ENCODE measurements around the gene NAALADL2. TPM values are rescaled to one million over a fixed set of nuclear protein-coding genes. Genes with fewer than 3 reads are reported as not detected.
"Not testable (repeated sequence)": the region's sequence is repeated elsewhere in the genome, so short reads cannot be mapped to it uniquely, and the experiment has no call there.

NAALADL2 gene
- total RNA-seq, 4 donors from 2014 or later, result 3.8 to 20.3 (median 8.6) TPM

DNA sequence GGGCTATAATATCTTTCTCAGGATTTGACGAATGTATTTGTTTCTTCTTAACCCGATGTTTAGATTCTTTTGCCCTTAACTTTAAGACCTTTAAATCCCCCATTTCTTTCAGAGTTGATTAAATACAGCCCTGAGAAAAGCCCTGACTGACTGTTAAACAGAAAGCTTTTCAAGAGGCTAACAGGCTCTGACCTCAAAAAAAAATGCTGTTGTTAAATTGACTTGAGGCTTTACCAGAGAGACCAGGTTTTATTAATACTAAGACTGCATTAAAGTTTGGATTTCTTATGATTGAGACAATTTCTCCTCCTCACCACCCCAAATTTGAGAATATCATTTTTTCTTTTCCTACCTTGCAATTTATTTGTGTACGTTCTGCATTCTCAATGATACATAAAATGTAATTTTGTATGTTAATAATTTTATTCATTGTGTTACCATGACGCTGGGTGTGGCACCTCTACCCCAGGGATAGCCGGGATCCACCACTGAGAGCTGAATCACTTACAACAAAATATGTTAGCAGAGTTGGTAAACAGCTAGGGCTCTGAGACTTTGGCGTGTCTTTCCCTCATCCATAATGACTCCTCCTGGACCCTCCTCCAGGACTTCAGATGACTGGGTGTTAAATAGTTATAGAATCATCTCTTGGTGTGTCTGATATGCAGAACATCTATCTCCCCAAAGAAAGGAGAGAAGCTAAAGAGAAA, 753.5 kb downstream of the NAALADL2 start:
- no peaks in the 10 kb centered on the region for H3K36me3 ChIP-seq
- H3K27me3 ChIP-seq, result no peaks in the 10 kb centered on the region
- TF ChIP-seq, protein P1, sequence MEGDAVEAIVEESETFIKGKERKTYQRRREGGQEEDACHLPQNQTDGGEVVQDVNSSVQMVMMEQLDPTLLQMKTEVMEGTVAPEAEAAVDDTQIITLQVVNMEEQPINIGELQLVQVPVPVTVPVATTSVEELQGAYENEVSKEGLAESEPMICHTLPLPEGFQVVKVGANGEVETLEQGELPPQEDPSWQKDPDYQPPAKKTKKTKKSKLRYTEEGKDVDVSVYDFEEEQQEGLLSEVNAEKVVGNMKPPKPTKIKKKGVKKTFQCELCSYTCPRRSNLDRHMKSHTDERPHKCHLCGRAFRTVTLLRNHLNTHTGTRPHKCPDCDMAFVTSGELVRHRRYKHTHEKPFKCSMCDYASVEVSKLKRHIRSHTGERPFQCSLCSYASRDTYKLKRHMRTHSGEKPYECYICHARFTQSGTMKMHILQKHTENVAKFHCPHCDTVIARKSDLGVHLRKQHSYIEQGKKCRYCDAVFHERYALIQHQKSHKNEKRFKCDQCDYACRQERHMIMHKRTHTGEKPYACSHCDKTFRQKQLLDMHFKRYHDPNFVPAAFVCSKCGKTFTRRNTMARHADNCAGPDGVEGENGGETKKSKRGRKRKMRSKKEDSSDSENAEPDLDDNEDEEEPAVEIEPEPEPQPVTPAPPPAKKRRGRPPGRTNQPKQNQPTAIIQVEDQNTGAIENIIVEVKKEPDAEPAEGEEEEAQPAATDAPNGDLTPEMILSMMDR (IDR thresholded peaks at IDR 0.05), result no peak
- no peak for TF ChIP-seq EP300 (IDR thresholded peaks at IDR 0.05)
- TF ChIP-seq POLR2AphosphoS5 (IDR thresholded peaks at IDR 0.05), result no peak
- TF ChIP-seq POLR2A (IDR thresholded peaks at IDR 0.05; ENCODE audit: low read depth), result no peak
- no peak overlapping the region for H3K4me3 ChIP-seq
- H3K9me3 ChIP-seq, result no peaks in the 10 kb centered on the region
- no peaks in the 10 kb centered on the region for H3K4me1 ChIP-seq
- WGBS, result 81% methylated on average over 6 of the region's 6 CpGs
- intact Hi-C loops (cut with DNase I), result no loop called here
- H3K27ac ChIP-seq (replicated peaks in 1 of 4), result no peak overlapping the region
- DNase-seq (ENCODE audit: extremely low spot score), result no peak

DNA sequence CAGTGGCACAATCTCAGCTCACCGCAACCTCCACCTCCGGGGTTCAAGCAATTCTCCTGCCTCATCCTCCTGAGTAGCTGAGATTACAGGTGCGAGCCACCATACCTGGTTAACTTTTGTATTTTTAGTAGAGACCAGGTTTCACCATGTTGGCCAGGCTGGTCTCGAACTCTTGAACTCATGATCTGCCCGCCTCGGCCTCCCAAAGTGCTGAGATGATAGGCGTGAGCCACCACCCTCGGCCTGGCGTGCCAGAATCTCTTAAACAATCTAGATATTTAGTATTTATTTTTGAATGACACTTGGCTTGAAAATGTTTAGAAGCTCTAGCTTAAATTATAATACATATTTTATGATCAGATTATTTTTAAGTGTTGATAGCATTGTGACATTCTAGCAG, 755.0 kb downstream of the NAALADL2 start:
- H3K4me1 ChIP-seq; H3K9me3 ChIP-seq; DNase-seq (ENCODE audit: extremely low spot score); intact Hi-C loops (cut with DNase I); H3K27me3 ChIP-seq; H3K36me3 ChIP-seq; H3K4me3 ChIP-seq; H3K27ac ChIP-seq (replicated peaks in 1 of 4): not testable (repeated sequence)
- 96% methylated on average over 9 of the region's 9 CpGs for WGBS

DNA sequence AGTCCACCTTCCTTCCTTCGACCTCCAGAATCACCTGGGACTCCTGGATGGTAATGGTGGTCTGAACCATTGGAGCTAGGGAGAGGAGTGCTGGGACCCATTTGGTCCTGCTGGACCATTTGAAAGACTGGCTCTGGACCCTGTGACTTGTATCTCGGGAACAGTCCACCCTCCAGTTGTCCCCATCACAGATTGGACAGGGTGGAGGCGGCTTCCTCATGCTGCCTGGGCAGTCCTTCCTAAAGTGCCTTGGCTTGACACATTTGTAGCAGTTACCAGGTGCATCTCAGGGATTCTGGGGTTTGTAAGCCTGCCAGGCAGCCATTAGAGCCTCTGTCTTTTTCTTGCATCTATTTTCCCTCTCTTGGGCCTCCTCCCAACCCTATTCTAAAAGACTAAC, 758.1 kb downstream of the NAALADL2 start:
- WGBS, result 89% methylated on average over 3 of the region's 3 CpGs
- Histone ChIP-seq H3K4me1 (no peaks in the 10 kb centered on the region), H3K36me3 (no peaks in the 10 kb centered on the region), H3K27ac (replicated peaks in 1 of 4) (no peak overlapping the region), H3K4me3 (no peak overlapping the region), H3K27me3 (no peaks in the 10 kb centered on the region), H3K9me3 (no peaks in the 10 kb centered on the region)
- TF ChIP-seq, protein P1 (IDR thresholded peaks at IDR 0.05), result no peak
- TF ChIP-seq POLR2AphosphoS5 (IDR thresholded peaks at IDR 0.05) (no peak), EP300 (IDR thresholded peaks at IDR 0.05) (no peak), POLR2A (IDR thresholded peaks at IDR 0.05; ENCODE audit: low read depth) (no peak)
- intact Hi-C loops (cut with DNase I), result no loop called here
- DNase-seq (ENCODE audit: extremely low spot score), result no peak

DNA sequence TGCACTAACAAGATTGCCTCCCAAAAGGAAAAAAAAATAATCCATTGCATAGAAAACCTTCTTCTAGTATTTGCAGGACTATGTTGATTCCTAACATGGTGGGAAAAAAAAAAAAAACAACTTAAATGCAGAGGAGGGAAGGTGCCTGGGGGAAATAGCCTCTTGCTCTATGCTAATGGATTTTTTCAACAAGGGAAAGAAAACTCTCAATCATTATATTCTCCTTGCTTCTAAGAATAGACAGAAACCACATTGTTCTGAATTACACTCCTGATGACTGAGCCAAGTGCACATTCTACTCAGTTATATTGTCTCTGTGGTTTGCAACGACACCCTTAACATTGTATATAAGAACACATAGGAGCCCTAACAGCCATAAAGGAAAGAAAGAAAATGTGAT, 760.2 kb downstream of the NAALADL2 start:
- WGBS, result 76% methylated on average over 1 of the region's 1 CpG

DNA sequence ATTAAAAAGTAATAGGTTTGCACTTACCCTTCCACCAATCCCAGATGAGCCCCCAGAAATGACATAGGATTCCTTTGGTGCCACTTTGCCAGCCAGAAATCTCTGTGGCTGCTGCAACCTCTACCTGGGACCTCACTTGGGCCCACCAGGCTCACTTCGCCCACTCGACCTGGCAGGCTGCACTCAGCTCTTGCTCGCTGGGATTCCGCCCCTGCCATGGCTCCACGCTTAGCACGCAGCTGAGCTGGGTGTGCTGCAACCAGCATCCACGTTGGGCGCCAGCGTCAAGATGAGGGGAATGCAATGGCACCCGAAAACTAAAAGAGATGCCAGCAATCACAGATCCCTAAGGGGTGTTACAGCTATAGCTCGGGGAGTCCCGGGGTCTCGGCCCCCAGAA, 761.0 kb downstream of the NAALADL2 start:
- no peak overlapping the region for H3K4me3 ChIP-seq
- no peak overlapping the region for H3K27ac ChIP-seq (replicated peaks in 1 of 4)
- H3K27me3 ChIP-seq, result no peaks in the 10 kb centered on the region
- H3K9me3 ChIP-seq, result no peaks in the 10 kb centered on the region
- no peak for DNase-seq (ENCODE audit: extremely low spot score)
- H3K36me3 ChIP-seq, result no peaks in the 10 kb centered on the region
- intact Hi-C loops (cut with DNase I), result no loop called here
- no peaks in the 10 kb centered on the region for H3K4me1 ChIP-seq
- 96% methylated on average over 13 of the region's 13 CpGs for WGBS
- no peak for TF ChIP-seq POLR2AphosphoS5 (IDR thresholded peaks at IDR 0.05)
- TF ChIP-seq, protein P1 (IDR thresholded peaks at IDR 0.05), result no peak
- TF ChIP-seq EP300 (IDR thresholded peaks at IDR 0.05), result no peak
- TF ChIP-seq POLR2A (IDR thresholded peaks at IDR 0.05; ENCODE audit: low read depth), result no peak

More for the DNA sequence above, 760.2 kb downstream of the NAALADL2 start:
- no peaks in the 10 kb centered on the region for H3K27me3 ChIP-seq
- H3K27ac ChIP-seq (replicated peaks in 1 of 4), result no peak overlapping the region
- no peak for DNase-seq (ENCODE audit: extremely low spot score)
- intact Hi-C loops (cut with DNase I), result no loop called here
- H3K36me3 ChIP-seq, result no peaks in the 10 kb centered on the region
- no peaks in the 10 kb centered on the region for H3K4me1 ChIP-seq
- TF ChIP-seq EP300 (IDR thresholded peaks at IDR 0.05), result no peak
- TF ChIP-seq, protein P1 (IDR thresholded peaks at IDR 0.05), result no peak
- TF ChIP-seq POLR2A (IDR thresholded peaks at IDR 0.05; ENCODE audit: low read depth), result no peak
- no peak for TF ChIP-seq POLR2AphosphoS5 (IDR thresholded peaks at IDR 0.05)
- H3K9me3 ChIP-seq, result no peaks in the 10 kb centered on the region
- no peak overlapping the region for H3K4me3 ChIP-seq
